Smooth muscle cell (in vitro differentiated cells): Measurements from ENCODE around the gene KCNMB2. TPM values are rescaled to one million over a fixed set of nuclear protein-coding genes. Genes with fewer than 3 reads are reported as not detected.

Experiments used
- DNase-seq: peaks from one replicate; lab custom pipeline; 2025; ENCODE audit not compliant: unreplicated experiment; lab: John Stamatoyannopoulos, UW
- H2AFZ ChIP-seq: fragments of 200-600 bp; sonication (generic); 2 replicates; pipeline ENCODE4 v1.6.0; 2016; ENCODE audit warnings: antibody characterized with exemption, low read depth, mild to moderate bottlenecking
- H3F3A ChIP-seq: fragments of 200-600 bp; sonication (generic); 2 replicates; pipeline ENCODE4 v1.6.0; 2017; ENCODE audit warnings: antibody characterized with exemption, low read depth
- H3K27ac ChIP-seq: fragments of 200-600 bp; sonication (generic); 2 replicates; pipeline ENCODE4 v1.5.1; 2016; ENCODE audit warnings: low read depth, mild to moderate bottlenecking
- H3K27me3 ChIP-seq: fragments of 200-600 bp; sonication (generic); 2 replicates; pipeline ENCODE4 v1.6.1; 2016; ENCODE audit warnings: low read depth, mild to moderate bottlenecking
- H3K36me3 ChIP-seq: fragments of 200-600 bp; sonication (generic); 2 replicates; pipeline ENCODE4 v1.5.1; 2016; ENCODE audit warnings: low read depth
- H3K4me1 ChIP-seq: fragments of 200-600 bp; sonication (generic); 2 replicates; pipeline ENCODE4 v1.5.1; 2016; ENCODE audit warnings: low read depth
- H3K4me2 ChIP-seq: fragments of 200-600 bp; sonication (generic); 2 replicates; pipeline ENCODE4 v1.6.0; 2016; ENCODE audit warnings: mild to moderate bottlenecking
- H3K4me3 ChIP-seq: fragments of 200-600 bp; sonication (generic); 2 replicates; pipeline ENCODE4 v1.5.1; 2016; ENCODE audit warnings: mild to moderate bottlenecking
- H3K79me2 ChIP-seq: fragments of 200-600 bp; sonication (generic); 2 replicates; pipeline ENCODE4 v1.6.0; 2016; ENCODE audit warnings: low read depth, mild to moderate bottlenecking
- H3K9ac ChIP-seq: fragments of 200-600 bp; sonication (generic); 2 replicates; pipeline ENCODE4 v1.6.0; 2016; ENCODE audit warnings: low read depth
- H3K9me3 ChIP-seq: fragments of 200-600 bp; sonication (generic); replicated peaks from 2 replicates; pipeline ENCODE4 v1.5.1; 2016; ENCODE audit warnings: low read depth
- H4K20me1 ChIP-seq: fragments of 200-600 bp; sonication (generic); 2 replicates; pipeline ENCODE4 v1.6.0; 2016; ENCODE audit warnings: low read depth
- CTCF ChIP-seq: fragments of 200-600 bp; sonication (generic); IDR thresholded peaks from 2 replicates; pipeline ENCODE4 v1.5.1; 2017; ENCODE audit warnings: borderline replicate concordance, mild to moderate bottlenecking, antibody characterized with exemption; ENCODE audit not compliant: insufficient read depth, poor library complexity, severe bottlenecking
- WGBS: methylation state at CpG from one replicate; pipeline ENCODE4 v1.1.7; 2016; ENCODE audit warnings: low lambda C conversion rate; 5-methylcytosine and 5-hydroxymethylcytosine counted together
- polyA plus RNA-seq: library from polyadenylated mRNA; unstranded; fragments of >200 nt; fragmentation: Nextera tagmentation; extraction: Ambion mirVana; gene quantifications from 2 replicates; pipeline ENCODE4 v1.2.1, GENCODE V29; 2016
- total RNA-seq: library from RNA; depleted of rRNA; stranded (reverse); fragments of >200 nt; gene quantifications from 2 replicates; pipeline ENCODE4 v1.2.3, GENCODE V29; 2014

The KCNMB2 gene
- total and polyA plus RNA-seq, 2 experiments from 2014 or later: 0.09 TPM; not detected in 1

GRCh38 chr3:178761024-178761423 is 224.8 kb downstream of the KCNMB2 start:
- Histone ChIP-seq H4K20me1 (no peaks in the 10 kb centered on the region), H2AFZ (no peak overlapping the region), H3K27ac (no peak overlapping the region), H3K4me3 (no peak overlapping the region), H3K4me2 (no peak overlapping the region), H3K27me3 (no peaks in the 10 kb centered on the region), H3K9ac (no peak overlapping the region), H3K4me1 (no peaks in the 10 kb centered on the region), H3K9me3 (no peaks in the 10 kb centered on the region), H3F3A (no peaks in the 10 kb centered on the region), H3K36me3 (no peaks in the 10 kb centered on the region), H3K79me2 (no peaks in the 10 kb centered on the region)
- 84% methylated on average over 4 of the region's 4 CpGs for WGBS
- no peak for DNase-seq
- TF ChIP-seq CTCF: no peak

GRCh38 chr3:178761461-178761860 is 225.2 kb downstream of the KCNMB2 start:
- no peaks in the 10 kb centered on the region for H4K20me1 ChIP-seq
- H3K27ac ChIP-seq: no peak overlapping the region
- H3F3A ChIP-seq: no peaks in the 10 kb centered on the region
- no peaks in the 10 kb centered on the region for H3K4me1 ChIP-seq
- no peaks in the 10 kb centered on the region for H3K79me2 ChIP-seq
- no peak for TF ChIP-seq CTCF
- no peak for DNase-seq
- no peaks in the 10 kb centered on the region for H3K27me3 ChIP-seq
- H3K36me3 ChIP-seq: no peaks in the 10 kb centered on the region
- no peaks in the 10 kb centered on the region for H3K9me3 ChIP-seq
- H2AFZ ChIP-seq: no peak overlapping the region
- no peak overlapping the region for H3K4me2 ChIP-seq
- H3K9ac ChIP-seq: no peak overlapping the region
- no peak overlapping the region for H3K4me3 ChIP-seq
- 95% methylated on average over 3 of the region's 3 CpGs for WGBS

GRCh38 chr3:178762385-178762784 is 226.1 kb downstream of the KCNMB2 start:
- H3K36me3 ChIP-seq: no peaks in the 10 kb centered on the region
- no peak overlapping the region for H2AFZ ChIP-seq
- no peaks in the 10 kb centered on the region for H3K27me3 ChIP-seq
- no peak overlapping the region for H3K27ac ChIP-seq
- H3K9me3 ChIP-seq: no peaks in the 10 kb centered on the region
- TF ChIP-seq CTCF: no peak
- H3K9ac ChIP-seq: no peak overlapping the region
- H3K4me3 ChIP-seq: no peak overlapping the region
- no peaks in the 10 kb centered on the region for H3F3A ChIP-seq
- no peaks in the 10 kb centered on the region for H4K20me1 ChIP-seq
- WGBS: 100% methylated on average over 1 of the region's 1 CpG
- no peak for DNase-seq
- H3K79me2 ChIP-seq: no peaks in the 10 kb centered on the region
- H3K4me2 ChIP-seq: no peak overlapping the region
- no peaks in the 10 kb centered on the region for H3K4me1 ChIP-seq

GRCh38 chr3:178765472-178765871 is 229.2 kb downstream of the KCNMB2 start:
- no peak for TF ChIP-seq CTCF
- H2AFZ ChIP-seq: no peak overlapping the region
- no peaks in the 10 kb centered on the region for H3K79me2 ChIP-seq
- no peak overlapping the region for H3K27ac ChIP-seq
- no peaks in the 10 kb centered on the region for H3F3A ChIP-seq
- H3K9me3 ChIP-seq: no peaks in the 10 kb centered on the region
- no peak for DNase-seq
- H3K9ac ChIP-seq: no peak overlapping the region
- H4K20me1 ChIP-seq: no peaks in the 10 kb centered on the region
- no peaks in the 10 kb centered on the region for H3K4me1 ChIP-seq
- H3K4me2 ChIP-seq: no peak overlapping the region
- H3K4me3 ChIP-seq: no peak overlapping the region
- WGBS: 82% methylated on average over 6 of the region's 6 CpGs
- no peaks in the 10 kb centered on the region for H3K27me3 ChIP-seq
- no peaks in the 10 kb centered on the region for H3K36me3 ChIP-seq
